GM12891 (cell line): ENCODE results near the gene NUMB.

Source experiments
- POLR2A ChIP-seq: IDR thresholded peaks from 2 replicates; pipeline ENCODE4 v1.6.1; 2011; ENCODE audit warnings: low read depth, low read length, control low read depth
- POLR2AphosphoS5 ChIP-seq: IDR thresholded peaks from 2 replicates; pipeline ENCODE4 v1.6.1; 2011; ENCODE audit warnings: low read depth, low read length, control low read depth
- TAF1 ChIP-seq: IDR thresholded peaks from 2 replicates; pipeline ENCODE4 v1.6.1; 2011; ENCODE audit warnings: low read depth, low read length, control low read depth

DNA sequence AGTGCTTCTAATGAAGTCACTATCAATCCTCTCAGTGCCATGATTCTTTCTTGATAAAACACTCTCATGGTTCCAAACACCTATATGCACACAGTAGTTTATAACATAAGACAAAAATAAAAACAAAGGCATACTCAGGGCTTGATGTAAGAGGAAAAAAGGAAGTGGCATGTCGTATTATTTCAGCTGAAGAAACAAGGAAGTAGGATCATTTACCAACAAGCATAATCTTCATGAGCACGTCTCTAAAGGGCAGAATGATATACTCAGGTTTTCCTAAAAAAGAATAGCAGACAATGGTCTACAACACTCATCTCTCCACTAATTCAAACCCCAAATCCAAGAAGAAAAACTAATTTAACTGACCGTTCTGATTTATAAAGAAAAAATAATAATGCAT lies 33.9 kb downstream of the NUMB start:
- TF ChIP-seq POLR2AphosphoS5: no peak
- no peak for TF ChIP-seq POLR2A
- TF ChIP-seq TAF1: no peak
